ENCODE data around the gene BAIAP2L1. TPM values are rescaled to one million over a fixed set of nuclear protein-coding genes. Genes with fewer than 3 reads are reported as not detected.

Gene BAIAP2L1
- total and polyA plus RNA-seq, 9 of the 15 experiments (the other 6 are each of a cell fraction or from before 2014, with no cell fraction given): 4.2 to 29.8 (median 15.5) TPM

- H3K9ac ChIP-seq (ENCODE audit: insufficient read depth in 1 of 2, low read depth in 2 of 2, low read length in 2 of 2): peak overlapping the region in 1 of 2 experiments; percentile 10; a peak in 1 of 4 replicates
- intact Hi-C loops (cut with micrococcal nuclease): no loop called here
- CTCF ChIA-PET (ENCODE audit: low intra/inter-chr PET ratio): no interaction called here
- H3K36me3 ChIP-seq (ENCODE audit: control insufficient read depth, insufficient read depth, low read length): peaks cover 8% of the 10 kb centered on the region; the same call in 1 of the 3 replicates
- no TSS peak for BruUV-seq (replicated peaks)
- H3K4me1 ChIP-seq (replicated peaks in 1 of 2; ENCODE audit: control insufficient read depth in 2 of 2, insufficient read depth in 2 of 2, low read length in 2 of 2): peaks cover 8 to 28% of the 10 kb centered on the region in 2 experiments; a peak in 4 of 5 replicates
- no peaks in the 10 kb centered on the region for H3K9me1 ChIP-seq (ENCODE audit: control insufficient read depth, insufficient read depth, low read length)
- H3K27ac ChIP-seq (ENCODE audit: extremely low read depth, low read depth, low read length): no peak overlapping the region
- peaks cover 0 to 1% of the 10 kb centered on the region in 2 experiments; a peak in 2 of 5 replicates for H3K27me3 ChIP-seq (ENCODE audit: control insufficient read depth in 2 of 2, insufficient read depth in 2 of 2, low read length in 2 of 2)
- in situ Hi-C loops (cut with MboI): no loop called here
- no peaks in the 10 kb centered on the region for H3K9me3 ChIP-seq (replicated peaks; ENCODE audit: control insufficient read depth, insufficient read depth, low read depth, low read length)
- WGBS (ENCODE audit: insufficient coverage, low coverage, missing lambda C conversion rate): 18% methylated on average over 4 of the region's 4 CpGs
- ATAC-seq: no peak
- TF ChIP-seq CBFA2T3 (IDR thresholded peaks at IDR 0.05) (peak; percentile 6; the same call in 1 of the 2 replicates), HCFC1 (IDR thresholded peaks at IDR 0.05; ENCODE audit: low read depth, low read length) (no peak)
- POLR2A ChIA-PET: no interaction called here
- H2AFZ ChIP-seq (ENCODE audit: low read depth, low read length): no peak overlapping the region
- no peak overlapping the region for H3K4me3 ChIP-seq
- peaks cover 16% of the 10 kb centered on the region for H3K79me2 ChIP-seq (ENCODE audit: control insufficient read depth, insufficient read depth, low read length)
- no peaks in the 10 kb centered on the region for H4K20me1 ChIP-seq (replicated peaks; ENCODE audit: control insufficient read depth, insufficient read depth, low read length)
- no peak for FAIRE-seq
- no peak overlapping the region for H3K4me2 ChIP-seq (ENCODE audit: insufficient read depth, low read length)
- no peak for DNase-seq (ENCODE audit: extremely low read depth in 1 of 4, low spot score in 3 of 4)
Observed at GRCh38 chr7:98278936-98279335, 122.0 kb downstream of the BAIAP2L1 start.

- CTCF ChIA-PET (ENCODE audit: low intra/inter-chr PET ratio): no interaction called here
- FAIRE-seq (no peak), ATAC-seq (no peak), DNase-seq (ENCODE audit: extremely low read depth in 1 of 4, low spot score in 3 of 4) (no peak)
- Histone ChIP-seq H3K9ac (ENCODE audit: insufficient read depth in 1 of 2, low read depth in 2 of 2, low read length in 2 of 2) (peak overlapping the region in 1 of 2 experiments; percentile 68; a peak in 1 of 4 replicates), H4K20me1 (replicated peaks; ENCODE audit: control insufficient read depth, insufficient read depth, low read length) (no peaks in the 10 kb centered on the region), H3K4me2 (ENCODE audit: insufficient read depth, low read length) (no peak overlapping the region), H2AFZ (ENCODE audit: low read depth, low read length) (no peak overlapping the region), H3K27me3 (ENCODE audit: control insufficient read depth in 2 of 2, insufficient read depth in 2 of 2, low read length in 2 of 2) (no peaks in the 10 kb centered on the region), H3K4me1 (replicated peaks in 1 of 2; ENCODE audit: control insufficient read depth in 2 of 2, insufficient read depth in 2 of 2, low read length in 2 of 2) (peaks cover 8 to 22% of the 10 kb centered on the region in 2 experiments; a peak in 4 of 5 replicates), H3K9me3 (replicated peaks; ENCODE audit: control insufficient read depth, insufficient read depth, low read depth, low read length) (no peaks in the 10 kb centered on the region), H3K79me2 (ENCODE audit: control insufficient read depth, insufficient read depth, low read length) (peaks cover 16% of the 10 kb centered on the region), H3K4me3 (no peak overlapping the region), H3K9me1 (ENCODE audit: control insufficient read depth, insufficient read depth, low read length) (no peaks in the 10 kb centered on the region), H3K36me3 (ENCODE audit: control insufficient read depth, insufficient read depth, low read length) (peaks cover 3% of the 10 kb centered on the region; the same call in 1 of the 3 replicates), H3K27ac (ENCODE audit: extremely low read depth, low read depth, low read length) (no peak overlapping the region)
- 38% methylated on average over 4 of the region's 5 CpGs for WGBS (ENCODE audit: insufficient coverage, low coverage, missing lambda C conversion rate)
- intact Hi-C loops (cut with micrococcal nuclease): no loop called here
- POLR2A ChIA-PET: no interaction called here
- no TSS peak for BruUV-seq (replicated peaks)
- no peak for TF ChIP-seq TGIF2 (CRISPR knock-in tag; IDR thresholded peaks at IDR 0.05)
- TF ChIP-seq SP1 (CRISPR knock-in tag; IDR thresholded peaks at IDR 0.05): no peak
- TF ChIP-seq RBFOX2 (IDR thresholded peaks at IDR 0.05; ENCODE audit: low read depth, low read length): no peak
- TF ChIP-seq KDM4B (IDR thresholded peaks at IDR 0.05; ENCODE audit: borderline replicate concordance in 2 of 2, low read depth in 1 of 2): no peak
- no peak for TF ChIP-seq PML (IDR thresholded peaks at IDR 0.05; ENCODE audit: low read length)
- no peak for TF ChIP-seq ARID2 (IDR thresholded peaks at IDR 0.05)
- no peak for TF ChIP-seq HDAC3 (IDR thresholded peaks at IDR 0.05; ENCODE audit: borderline replicate concordance, partially characterized antibody)
- TF ChIP-seq, protein P1, sequence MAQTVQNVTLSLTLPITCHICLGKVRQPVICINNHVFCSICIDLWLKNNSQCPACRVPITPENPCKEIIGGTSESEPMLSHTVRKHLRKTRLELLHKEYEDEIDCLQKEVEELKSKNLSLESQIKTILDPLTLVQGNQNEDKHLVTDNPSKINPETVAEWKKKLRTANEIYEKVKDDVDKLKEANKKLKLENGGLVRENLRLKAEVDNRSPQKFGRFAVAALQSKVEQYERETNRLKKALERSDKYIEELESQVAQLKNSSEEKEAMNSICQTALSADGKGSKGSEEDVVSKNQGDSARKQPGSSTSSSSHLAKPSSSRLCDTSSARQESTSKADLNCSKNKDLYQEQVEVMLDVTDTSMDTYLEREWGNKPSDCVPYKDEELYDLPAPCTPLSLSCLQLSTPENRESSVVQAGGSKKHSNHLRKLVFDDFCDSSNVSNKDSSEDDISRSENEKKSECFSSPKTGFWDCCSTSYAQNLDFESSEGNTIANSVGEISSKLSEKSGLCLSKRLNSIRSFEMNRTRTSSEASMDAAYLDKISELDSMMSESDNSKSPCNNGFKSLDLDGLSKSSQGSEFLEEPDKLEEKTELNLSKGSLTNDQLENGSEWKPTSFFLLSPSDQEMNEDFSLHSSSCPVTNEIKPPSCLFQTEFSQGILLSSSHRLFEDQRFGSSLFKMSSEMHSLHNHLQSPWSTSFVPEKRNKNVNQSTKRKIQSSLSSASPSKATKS (CRISPR knock-in tag; IDR thresholded peaks at IDR 0.05): no peak
- TF ChIP-seq ATF2 (CRISPR knock-in tag; IDR thresholded peaks at IDR 0.05): no peak
- TF ChIP-seq ILF3 (IDR thresholded peaks at IDR 0.05; ENCODE audit: borderline replicate concordance): no peak
- TF ChIP-seq ETV6 (IDR thresholded peaks at IDR 0.05; ENCODE audit: borderline replicate concordance in 1 of 2, low read depth in 2 of 2, low read length in 1 of 2): no peak
- TF ChIP-seq ETV6 (CRISPR knock-in tag; IDR thresholded peaks at IDR 0.05; ENCODE audit: borderline replicate concordance): no peak
- in situ Hi-C loops (cut with MboI): no loop called here
Observed at GRCh38 chr7:98278408-98278807, 122.5 kb downstream of the BAIAP2L1 start.
